Measurements from ENCODE around the gene SNX15.

DNA sequence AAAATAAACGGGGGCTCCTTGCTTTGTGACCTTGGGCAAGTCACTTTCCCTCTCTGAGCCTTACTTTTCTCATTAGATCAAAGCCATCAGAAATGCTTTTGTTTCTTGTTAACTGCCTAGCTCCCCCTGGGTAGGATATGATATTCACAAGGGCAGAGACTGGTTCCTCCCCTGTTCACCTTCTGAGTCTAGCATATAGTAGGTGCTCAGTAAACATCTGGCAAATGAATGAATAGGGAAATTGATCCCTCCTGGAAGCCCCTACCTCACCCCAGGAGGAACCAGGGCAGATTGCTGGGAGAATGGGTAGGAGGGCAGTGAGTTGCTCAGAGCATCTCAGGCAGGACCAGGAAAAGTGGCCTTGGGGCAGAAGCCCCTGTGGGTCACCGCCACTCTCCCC, 7.2 kb downstream of the SNX15 start:
- TF ChIP-seq POLR2A (IDR thresholded peaks at IDR 0.05; ENCODE audit: low read length) = no peak
- TF ChIP-seq GATA1 (IDR thresholded peaks at IDR 0.05; ENCODE audit: low read depth, low read length) = no peak
